Stimulated activated CD8-positive, alpha-beta memory T cell treated with anti-CD3 and anti-CD28 coated beads, Interleukin-12 subunit alpha, Interleukin-12 subunit beta, amount 100 ng/mL, for 1 hour (primary cell): ENCODE data around the gene ANKRD45.
"Not testable (repeated sequence)": the region's sequence is repeated elsewhere in the genome, so short reads cannot be mapped to it uniquely, and the experiment has no call there.

ENCODE experiments used
- DNase-seq: peaks from one replicate; pipeline ENCODE4 v3.0.0-alpha.2; 2020; ENCODE audit warnings: low read depth

Gene ANKRD45

DNA sequence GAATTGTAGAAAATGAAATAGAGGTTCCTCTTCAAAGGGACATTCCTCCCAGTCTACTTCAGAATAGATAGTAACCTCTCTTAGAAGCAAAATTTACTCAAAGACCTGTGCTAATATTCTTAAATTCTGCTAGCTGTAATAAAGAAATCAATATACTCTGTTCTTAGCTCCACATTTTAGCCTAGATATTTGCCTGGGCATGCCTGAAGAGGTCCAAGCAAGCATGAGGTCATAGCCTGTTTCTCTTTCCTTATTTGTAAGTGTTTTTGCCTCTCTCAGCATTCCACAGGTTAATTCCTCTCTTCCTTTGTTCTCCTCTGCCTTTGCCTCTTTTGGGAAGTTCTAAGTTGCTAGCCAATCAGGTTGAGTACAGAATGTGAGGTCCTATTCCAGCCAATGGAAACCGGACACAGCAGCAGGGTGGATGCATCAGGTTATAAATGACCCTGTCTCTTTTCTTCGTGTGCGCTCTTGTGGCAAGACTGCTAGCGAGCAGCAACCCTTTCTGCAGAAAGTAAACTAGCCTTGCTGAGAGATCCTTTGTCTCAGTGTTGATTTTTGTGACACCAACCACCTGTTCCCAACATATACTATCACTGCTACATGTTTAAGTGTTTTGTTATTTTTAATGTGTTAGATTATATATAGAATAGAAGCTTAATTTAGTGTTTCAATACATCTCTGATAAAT lies 27.1 kb downstream of the ANKRD45 start:
- DNase-seq: not testable (repeated sequence)

DNA sequence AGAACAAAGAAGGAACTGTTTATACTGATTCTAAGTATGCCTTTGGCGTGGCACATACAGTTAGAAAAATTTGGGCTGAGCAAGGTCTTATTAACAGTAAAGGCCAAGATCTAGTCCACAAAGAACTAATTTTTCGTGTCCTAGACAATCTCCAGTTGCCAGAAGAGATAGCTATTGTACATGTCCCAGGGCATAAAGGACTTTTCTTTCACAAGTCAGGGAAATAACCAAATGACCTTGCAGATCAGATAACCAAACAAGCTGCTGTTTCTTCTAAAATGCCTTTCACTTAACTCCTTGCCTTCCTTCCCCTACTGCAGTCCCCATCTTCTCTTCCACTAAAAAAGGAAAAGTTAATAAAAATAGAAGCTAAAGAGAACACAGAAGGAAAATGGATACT lies 30.5 kb downstream of the ANKRD45 start:
- no peak for DNase-seq

DNA sequence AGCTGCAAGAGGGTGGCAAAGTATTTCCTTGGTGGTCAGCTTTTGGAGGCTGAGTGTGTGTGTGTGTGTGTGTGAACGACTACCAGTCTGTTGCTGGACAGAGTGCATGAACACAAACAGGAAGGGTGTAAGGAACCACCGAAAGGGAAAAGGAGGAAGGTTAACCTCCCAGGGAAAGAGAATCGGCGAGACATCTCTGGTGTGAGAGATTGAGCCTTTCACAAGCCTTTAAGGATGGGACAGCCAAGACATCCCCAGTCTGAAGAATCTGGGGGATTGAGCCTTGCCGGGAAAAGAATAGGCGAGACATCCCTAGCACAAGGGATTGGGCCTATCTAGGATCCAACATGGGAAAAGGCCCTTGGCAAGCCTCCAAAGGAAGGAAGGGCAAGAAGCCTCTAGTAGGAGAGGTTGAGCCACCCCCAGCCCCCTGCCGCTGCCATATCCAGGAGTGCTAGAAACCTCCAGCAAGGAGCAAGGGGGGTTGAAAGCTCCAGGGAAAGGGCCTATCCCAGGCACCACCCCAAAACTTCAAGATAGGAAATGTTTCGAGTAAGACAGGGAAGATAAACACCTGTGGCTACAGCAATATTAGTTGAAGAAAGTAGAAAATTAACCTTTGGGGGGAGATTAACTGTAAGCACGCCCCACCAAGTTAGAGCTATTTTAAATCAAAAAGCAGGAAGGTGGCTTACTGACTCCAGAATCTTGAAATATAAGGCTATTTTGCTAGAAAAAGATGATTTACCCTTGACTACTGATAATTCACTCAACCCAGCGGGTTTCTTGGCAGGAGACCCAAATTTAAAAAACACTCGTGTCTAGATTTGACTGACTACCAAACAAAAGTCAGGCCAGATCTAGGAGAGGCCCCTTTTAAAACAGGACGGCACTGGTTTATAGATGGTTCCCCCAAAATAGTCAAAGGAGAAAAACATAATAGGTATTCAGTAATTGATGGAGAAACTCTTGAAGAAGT lies 31.3 kb downstream of the ANKRD45 start:
- DNase-seq: no peak

DNA sequence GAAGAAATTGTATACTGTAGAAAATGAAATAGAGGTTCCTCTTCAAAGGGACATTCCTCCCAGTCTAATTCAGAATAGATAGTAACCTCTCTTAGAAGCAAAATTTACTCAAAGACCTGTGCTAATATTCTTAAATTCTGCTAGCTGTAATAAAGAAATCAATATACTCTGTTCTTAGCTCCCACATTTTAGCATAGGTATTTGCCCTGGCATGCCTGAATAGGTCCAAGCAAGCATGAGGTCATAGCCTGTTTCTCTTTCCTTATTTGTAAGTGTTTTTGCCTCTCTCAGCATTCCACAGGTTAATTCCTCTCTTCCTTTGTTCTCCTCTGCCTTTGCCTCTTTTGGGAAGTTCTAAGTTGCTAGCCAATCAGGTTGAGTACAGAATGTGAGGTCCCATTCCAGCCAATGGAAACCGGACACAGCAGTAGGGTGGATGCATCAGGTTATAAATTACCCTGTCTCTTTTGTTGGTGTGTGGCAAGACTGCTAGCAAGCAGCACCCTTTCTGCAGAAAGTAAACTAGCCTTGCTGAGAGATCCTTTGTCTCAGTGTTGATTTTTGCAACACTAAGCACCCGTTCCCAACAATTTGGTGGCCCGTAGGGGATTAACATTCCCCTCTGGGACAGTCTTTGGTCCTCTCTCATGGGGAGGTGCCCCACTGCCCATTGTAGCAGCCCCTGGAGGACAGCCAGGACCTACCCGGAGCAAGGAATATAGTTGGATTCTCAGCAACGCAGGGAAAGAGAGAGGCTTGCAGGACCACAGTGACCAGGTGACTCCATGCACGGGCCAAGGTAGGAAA lies 32.2 kb downstream of the ANKRD45 start:
- not testable (repeated sequence) for DNase-seq

DNA sequence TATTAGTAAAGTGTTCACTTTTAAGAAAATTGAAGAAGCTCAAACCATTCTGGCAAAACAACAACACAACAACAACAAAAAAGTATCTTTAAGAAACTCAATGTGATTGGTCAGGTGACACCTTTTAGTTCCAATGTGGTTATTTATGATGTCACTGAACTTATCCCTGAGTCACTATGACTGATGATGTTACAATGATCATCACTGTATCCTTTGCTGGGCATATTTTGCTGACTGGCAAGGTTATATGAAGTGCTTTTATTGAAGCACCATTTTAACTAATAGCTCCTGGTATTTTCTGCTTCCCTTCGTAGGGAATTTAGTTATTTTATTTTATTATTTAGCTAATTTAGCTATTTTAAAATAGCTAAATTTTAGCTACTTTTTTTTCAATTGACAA lies 34.5 kb downstream of the ANKRD45 start, which contains the start of gene TEX50:
Gene TEX50, plus strand, starts transcription at position 223 of the 400 bp plus-strand sequence. CDS start 184 bp downstream, outside the sequence.
- DNase-seq: no peak

DNA sequence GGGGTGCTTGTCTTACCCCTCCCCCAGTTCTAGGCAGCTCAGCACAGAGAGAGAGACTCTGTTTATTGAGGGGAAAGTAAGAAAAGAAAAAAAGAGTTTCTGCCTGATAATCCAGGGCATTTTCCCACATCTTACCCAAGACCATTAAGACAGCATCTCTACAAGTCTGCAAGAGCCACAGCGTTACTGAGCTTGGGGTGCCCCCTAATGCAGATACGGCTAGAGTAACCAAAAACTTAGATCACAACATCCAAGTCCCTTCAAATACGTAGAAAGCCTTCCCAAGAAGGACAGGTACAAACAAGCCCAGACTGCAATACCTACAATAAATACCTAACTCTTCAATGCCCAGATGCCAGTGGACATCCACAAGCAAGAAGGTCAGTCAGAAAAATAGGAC lies 40.8 kb downstream of the ANKRD45 start:
- DNase-seq: no peak

DNA sequence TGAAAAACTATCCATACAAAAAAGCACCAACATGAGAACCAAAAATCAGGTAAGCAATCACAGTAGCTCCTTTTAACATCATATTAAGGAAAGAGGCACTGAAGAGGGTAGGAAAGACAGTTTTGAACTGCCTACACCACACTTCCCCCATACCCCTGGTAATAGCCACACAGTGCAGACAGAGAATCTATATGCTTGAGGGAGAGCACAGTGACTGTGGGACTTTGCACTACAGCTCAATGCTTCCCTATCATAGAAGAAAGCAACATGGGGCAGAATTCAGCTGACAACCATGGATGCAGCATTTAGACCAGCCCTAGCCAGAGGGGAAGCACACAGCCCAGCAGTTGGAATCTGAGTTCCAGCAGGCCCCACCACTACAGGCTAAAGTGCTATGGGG lies 42.4 kb downstream of the ANKRD45 start:
- no peak for DNase-seq

DNA sequence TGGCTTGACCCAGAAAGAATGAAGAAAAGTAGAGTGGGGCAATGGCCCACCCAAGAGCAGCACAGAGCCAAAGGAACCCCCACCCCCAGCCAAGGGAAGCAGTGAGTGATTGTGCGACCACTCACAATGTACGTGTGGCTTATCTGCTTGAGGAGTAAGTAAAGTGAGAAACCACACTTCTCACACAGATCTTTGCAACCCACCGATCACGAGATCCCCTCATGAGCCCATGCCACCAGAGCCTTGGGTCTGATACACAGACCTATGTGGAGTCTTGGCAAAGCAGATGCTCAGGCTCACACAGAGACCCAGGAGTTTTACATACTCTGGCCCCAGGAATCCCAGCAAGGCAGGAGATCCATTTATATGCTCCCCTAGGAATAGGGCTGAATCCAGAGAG lies 52.8 kb downstream of the ANKRD45 start:
- DNase-seq: no peak

DNA sequence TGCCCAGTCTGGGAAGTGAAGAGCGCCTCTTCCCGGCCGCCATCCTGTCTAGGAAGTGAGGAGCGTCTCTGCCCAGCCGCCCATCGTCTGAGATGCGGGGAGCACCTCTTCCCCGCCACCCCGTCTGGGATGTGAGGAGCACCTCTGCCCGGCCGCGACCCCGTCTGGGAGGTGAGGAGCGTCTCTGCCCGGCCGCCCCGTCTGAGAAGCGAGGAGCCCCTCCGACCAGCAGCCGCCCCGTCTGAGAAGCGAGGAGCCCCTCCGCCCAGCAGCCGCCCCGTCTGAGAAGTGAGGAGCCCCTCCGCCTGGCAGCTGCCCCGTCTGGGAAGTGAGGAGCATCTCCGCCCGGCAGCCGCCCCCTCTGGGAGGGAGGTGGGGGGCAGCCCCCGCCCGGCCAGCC lies 56.6 kb downstream of the ANKRD45 start:
- not testable (repeated sequence) for DNase-seq

DNA sequence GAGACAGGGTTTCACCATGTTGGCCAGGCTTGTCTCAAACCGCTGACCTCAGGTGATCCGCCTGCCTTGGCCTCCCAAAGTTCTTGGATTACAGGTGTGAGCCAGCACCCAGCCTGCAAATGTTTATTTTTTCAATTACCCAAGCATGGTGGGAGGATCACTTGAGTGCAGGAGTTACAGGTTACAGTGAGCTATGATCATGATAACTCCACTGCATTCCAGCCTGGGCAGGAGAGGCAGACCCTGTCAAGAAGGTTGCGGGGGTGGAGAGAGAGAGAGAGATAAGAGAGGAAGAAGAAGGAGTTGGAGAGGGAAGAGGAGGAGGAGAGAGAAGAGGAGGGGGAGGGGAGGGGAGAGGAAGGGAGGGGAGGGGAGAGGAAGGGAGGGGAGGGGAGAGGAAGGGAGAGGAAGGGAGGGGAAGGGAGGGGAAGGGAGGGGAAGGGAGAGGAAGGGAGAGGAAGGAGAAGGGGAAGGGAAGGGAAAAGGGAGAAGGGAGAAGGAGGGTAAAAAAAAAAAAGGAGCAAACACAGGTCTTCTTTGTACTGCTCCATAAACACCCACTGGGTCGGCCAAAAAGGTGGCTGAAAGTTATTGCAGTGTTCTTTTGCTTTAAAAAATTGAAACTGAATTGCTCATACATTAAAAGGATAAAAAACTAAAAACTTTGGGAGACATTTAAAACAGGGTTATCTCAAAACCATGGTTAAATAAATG lies 61.0 kb downstream of the ANKRD45 start:
- DNase-seq: no peak

DNA sequence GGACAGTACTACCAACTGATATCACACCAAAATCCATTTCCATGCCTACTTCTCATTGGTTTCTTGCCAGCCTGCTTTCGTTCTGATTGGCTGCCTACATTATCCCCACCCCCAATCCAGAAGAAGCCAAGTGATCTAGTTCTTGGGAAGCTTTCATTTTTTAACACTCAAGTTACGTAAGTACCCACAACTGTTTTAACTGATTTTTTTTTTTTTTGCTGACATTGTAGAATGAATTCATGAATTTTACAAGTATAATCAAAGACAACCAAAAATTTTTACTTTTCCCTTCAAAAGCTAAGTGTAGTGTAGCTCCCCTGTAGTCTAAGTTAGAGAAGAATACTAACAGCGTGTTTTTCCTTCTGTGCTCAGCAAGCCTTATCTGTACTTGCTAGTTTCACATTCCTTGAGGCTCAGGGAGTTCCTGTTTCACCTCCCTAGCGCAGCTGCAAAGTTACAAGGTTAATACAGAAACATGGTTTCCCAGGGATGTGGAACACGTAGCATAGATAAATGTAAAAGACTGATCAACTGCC lies 66.5 kb downstream of the ANKRD45 start, which contains the start of gene SLC9C2:
Gene SLC9C2, minus strand, starts transcription at position 17 of the 536 bp plus-strand sequence. CDS start 1,296 bp downstream, outside the sequence.
- DNase-seq: no peak

DNA sequence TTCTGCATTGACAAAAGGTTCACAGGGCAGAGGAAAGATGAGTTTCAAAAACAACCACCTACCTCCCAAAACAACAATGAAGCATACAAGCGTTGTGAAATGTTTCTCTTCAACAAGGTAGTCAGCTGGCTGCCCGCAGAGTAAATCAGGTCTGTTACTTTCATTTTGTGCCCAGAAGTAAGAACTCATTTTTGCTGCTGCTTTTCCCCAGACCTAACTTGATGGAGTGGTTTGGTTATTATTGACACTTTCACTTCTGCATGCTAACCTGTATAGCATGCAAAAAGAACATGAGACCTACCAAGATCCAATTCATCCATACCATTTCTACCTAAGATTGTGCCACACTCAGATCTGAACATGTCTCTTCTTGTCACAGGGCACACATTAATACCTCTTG lies 68.1 kb downstream of the ANKRD45 start:
- DNase-seq: no peak

DNA sequence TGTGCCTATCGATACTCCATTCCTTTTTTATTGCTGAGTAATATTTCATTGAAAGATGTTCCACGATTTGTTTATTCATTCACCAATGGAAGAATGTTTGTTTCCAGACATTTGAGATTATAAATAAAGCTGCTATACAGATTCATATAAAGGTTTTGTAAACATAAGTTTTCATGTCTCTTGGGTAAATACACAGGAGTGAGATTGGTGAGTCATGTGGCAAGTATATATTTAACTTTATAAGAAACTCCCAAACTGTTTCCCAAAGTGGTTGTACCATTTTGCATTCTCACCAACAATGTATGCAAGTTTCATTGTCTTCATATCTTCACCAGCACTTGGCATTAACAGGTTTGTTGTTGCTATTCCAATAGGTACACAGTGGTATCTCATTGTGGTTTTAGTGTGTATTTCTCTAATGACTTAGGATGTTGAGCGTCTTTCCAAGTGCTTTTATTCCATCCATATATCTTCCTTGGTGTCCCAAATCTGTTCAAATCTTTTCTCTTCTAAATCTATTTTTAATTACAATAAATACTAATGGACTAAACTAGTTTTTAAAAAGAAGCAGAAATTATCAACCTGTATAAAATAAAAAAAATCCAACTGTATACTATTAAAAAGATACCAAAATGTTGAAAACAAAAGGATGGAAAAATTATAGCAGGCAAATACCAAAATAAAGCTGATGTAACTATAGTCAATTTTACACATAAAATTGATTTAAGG lies 73.4 kb downstream of the ANKRD45 start:
- DNase-seq: no peak

DNA sequence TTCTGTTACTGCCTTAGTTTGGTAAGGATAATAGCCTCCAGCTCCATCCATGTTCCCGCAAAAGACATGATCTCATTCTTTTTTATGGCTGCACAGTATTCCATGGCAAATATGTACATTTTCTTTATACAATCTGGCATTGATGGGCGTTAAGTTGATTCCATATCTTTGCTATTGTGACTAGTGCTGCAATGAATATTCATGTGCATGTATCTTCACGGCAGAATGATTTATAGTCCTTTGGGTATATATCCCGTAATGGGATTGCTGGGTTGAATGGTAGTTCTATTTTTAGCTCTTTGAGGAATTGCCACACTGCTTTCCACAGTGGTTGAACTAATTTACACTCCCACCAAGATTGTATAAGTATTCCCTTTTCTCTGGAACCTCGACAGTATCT lies 78.5 kb downstream of the ANKRD45 start:
- not testable (repeated sequence) for DNase-seq

DNA sequence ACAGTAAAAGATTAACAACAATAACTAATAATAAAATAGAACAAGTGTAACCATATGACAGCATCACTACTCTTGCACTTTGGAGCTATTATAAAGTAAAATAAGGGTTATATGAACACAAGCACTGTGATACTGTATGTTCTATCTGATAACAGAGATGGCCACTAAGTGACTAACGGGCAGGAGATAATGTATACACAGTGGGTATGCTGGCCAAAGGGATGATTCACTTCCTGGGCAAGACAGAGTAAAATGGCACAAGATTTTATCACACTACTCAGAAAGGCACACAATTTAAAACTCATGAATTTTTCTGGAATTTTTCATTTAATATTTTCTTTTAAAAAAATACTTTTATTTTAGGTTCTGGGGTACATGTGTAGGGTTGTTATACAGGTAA lies 79.1 kb downstream of the ANKRD45 start:
- DNase-seq: no peak

DNA sequence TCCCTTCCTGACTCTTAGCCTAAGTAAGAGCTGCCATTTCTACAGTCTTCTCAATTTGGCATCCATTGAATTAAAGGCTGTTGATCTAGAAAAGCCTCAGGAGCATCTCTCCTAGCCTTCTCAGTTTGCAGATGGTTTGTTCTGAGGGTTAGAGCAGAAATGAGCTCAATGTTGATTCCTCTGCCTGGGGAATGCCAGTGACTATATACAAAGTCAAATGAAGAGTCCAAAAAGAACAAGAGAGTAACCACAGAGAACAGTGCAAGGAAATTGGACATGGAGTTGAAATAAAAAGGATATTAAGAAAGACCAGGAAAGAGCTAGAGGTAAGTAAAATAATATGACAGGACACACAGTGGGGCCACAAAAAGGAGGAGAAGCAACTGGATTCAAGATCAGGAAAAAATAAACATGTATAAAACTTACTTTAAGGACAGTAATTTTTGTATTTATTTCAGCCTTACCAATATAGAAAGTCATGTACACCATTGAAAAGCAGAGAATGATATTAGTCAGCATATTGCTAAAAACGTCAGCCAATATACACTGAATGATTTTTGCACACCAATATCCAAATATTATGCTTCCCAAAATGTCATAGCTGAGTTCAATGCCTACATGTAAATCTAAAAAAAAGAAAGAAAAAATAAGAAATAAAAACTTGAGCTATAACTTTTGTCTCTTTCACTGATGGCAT lies 88.1 kb downstream of the ANKRD45 start:
- DNase-seq: no peak

DNA sequence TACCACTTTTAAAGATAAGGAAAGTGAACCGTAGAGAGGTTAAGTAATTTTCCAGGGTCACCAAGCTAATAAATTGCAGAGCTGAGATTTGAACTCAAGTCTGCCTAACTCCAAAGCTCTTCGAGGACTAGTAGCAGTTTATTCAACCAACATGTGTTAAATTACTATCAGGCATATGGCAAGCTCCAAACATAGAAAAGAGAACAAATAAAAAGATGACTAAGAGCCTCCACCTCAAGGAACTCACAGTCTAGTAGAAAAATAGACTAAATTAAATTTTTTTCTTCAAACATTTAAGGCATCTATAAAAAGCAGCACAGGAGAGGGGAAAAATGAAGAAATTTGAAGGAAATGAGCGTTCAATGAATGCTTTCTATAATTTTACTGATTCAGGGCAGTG lies 89.0 kb downstream of the ANKRD45 start:
- no peak for DNase-seq

DNA sequence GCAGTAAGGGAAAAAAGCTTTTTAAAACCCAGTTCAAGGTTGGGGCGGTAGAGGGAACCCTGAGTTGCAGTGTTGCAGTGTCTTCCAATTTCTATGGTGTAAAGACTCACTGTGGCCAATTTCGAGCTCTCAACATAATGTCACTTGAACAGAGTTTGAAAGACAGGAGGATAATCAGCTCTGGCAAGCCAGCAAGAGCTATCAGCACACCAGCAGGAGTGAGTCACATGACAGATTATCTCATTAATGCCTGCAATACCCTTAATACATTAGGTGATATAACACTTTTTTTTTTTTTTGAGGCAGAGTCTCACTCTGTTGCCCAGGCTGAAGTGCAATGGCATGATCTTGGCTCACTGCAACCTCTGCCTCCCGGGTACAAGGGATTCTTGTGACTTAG lies 89.6 kb downstream of the ANKRD45 start:
- no peak for DNase-seq

DNA sequence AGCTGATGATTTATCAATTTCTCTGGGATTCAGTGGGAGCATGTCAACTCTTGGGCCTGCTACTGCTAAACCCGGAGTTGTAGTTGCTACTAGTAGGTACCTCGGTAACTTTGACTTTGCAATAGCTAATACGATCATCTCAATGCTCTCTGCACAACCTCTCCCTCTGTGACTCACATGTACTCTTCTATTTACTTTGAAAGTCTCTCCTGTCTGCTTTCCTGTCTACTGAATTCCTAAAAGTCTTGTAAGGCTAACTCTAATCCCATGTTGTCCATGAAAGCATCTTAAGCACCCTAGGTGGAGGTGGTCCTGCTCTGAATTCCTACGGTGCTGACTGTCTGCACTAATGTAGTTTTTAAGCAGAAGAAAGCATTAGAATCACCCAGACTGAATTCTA lies 96.1 kb downstream of the ANKRD45 start:
- DNase-seq: no peak
